ENCODE data around the gene MCTP2.

MCTP2 gene

GRCh38 chr15:94273826-94274225 is 42.5 kb downstream of the MCTP2 start:
- Histone ChIP-seq H3K9me3 (ENCODE audit: control insufficient read depth in 5 of 5, low read length in 5 of 5) (no peaks in the 10 kb centered on the region), H3K36me3 (ENCODE audit: control insufficient read depth in 5 of 5, insufficient read depth in 5 of 5, low read length in 5 of 5) (no peaks in the 10 kb centered on the region), H3K27me3 (ENCODE audit: control insufficient read depth in 5 of 5, insufficient read depth in 4 of 5, low read length in 5 of 5) (no peaks in the 10 kb centered on the region), H3K27ac (ENCODE audit: low read depth, low read length) (no peak overlapping the region), H3K4me1 (ENCODE audit: control insufficient read depth in 5 of 5, insufficient read depth in 5 of 5, low read length in 5 of 5) (no peaks in the 10 kb centered on the region), H3K9ac (ENCODE audit: low read length in 5 of 5) (no peak overlapping the region), H3K4me3 (ENCODE audit: low read depth in 1 of 5, low read length in 5 of 5) (no peak overlapping the region)

GRCh38 chr15:94274745-94275144 is 43.4 kb downstream of the MCTP2 start:
- Histone ChIP-seq H3K4me1 (ENCODE audit: control insufficient read depth in 5 of 5, insufficient read depth in 5 of 5, low read length in 5 of 5) (no peaks in the 10 kb centered on the region), H3K36me3 (ENCODE audit: control insufficient read depth in 5 of 5, insufficient read depth in 5 of 5, low read length in 5 of 5) (no peaks in the 10 kb centered on the region), H3K27me3 (ENCODE audit: control insufficient read depth in 5 of 5, insufficient read depth in 4 of 5, low read length in 5 of 5) (no peaks in the 10 kb centered on the region), H3K27ac (ENCODE audit: low read depth, low read length) (no peak overlapping the region), H3K4me3 (ENCODE audit: low read depth in 1 of 5, low read length in 5 of 5) (no peak overlapping the region), H3K9me3 (ENCODE audit: control insufficient read depth in 5 of 5, low read length in 5 of 5) (no peaks in the 10 kb centered on the region), H3K9ac (ENCODE audit: low read length in 5 of 5) (no peak overlapping the region)

GRCh38 chr15:94277485-94277884 is 46.1 kb downstream of the MCTP2 start:
- no peaks in the 10 kb centered on the region for H3K27me3 ChIP-seq (ENCODE audit: control insufficient read depth in 5 of 5, insufficient read depth in 4 of 5, low read length in 5 of 5)
- no peak overlapping the region for H3K9ac ChIP-seq (ENCODE audit: low read length in 5 of 5)
- H3K4me3 ChIP-seq (ENCODE audit: low read depth in 1 of 5, low read length in 5 of 5): no peak overlapping the region
- H3K27ac ChIP-seq (ENCODE audit: low read depth, low read length): no peak overlapping the region
- no peaks in the 10 kb centered on the region for H3K4me1 ChIP-seq (ENCODE audit: control insufficient read depth in 5 of 5, insufficient read depth in 5 of 5, low read length in 5 of 5)
- peaks cover 0 to 3% (median 0%) of the 10 kb centered on the region in 5 donors for H3K9me3 ChIP-seq (ENCODE audit: control insufficient read depth in 5 of 5, low read length in 5 of 5)
- H3K36me3 ChIP-seq (ENCODE audit: control insufficient read depth in 5 of 5, insufficient read depth in 5 of 5, low read length in 5 of 5): no peaks in the 10 kb centered on the region

- Histone ChIP-seq H3K27ac (ENCODE audit: low read depth, low read length) (no peak overlapping the region), H3K36me3 (ENCODE audit: control insufficient read depth in 5 of 5, insufficient read depth in 5 of 5, low read length in 5 of 5) (no peaks in the 10 kb centered on the region), H3K4me1 (ENCODE audit: control insufficient read depth in 5 of 5, insufficient read depth in 5 of 5, low read length in 5 of 5) (no peaks in the 10 kb centered on the region), H3K9ac (ENCODE audit: low read length in 5 of 5) (no peak overlapping the region), H3K9me3 (ENCODE audit: control insufficient read depth in 5 of 5, low read length in 5 of 5) (peaks cover 0 to 3% (median 0%) of the 10 kb centered on the region in 5 donors), H3K27me3 (ENCODE audit: control insufficient read depth in 5 of 5, insufficient read depth in 4 of 5, low read length in 5 of 5) (no peaks in the 10 kb centered on the region), H3K4me3 (ENCODE audit: low read depth in 1 of 5, low read length in 5 of 5) (no peak overlapping the region)
These were observed 48.4 kb downstream of the MCTP2 start for GRCh38 chr15:94279736-94280135.

GRCh38 chr15:94280301-94280700 is 48.9 kb downstream of the MCTP2 start:
- Histone ChIP-seq H3K36me3 (ENCODE audit: control insufficient read depth in 5 of 5, insufficient read depth in 5 of 5, low read length in 5 of 5) (no peaks in the 10 kb centered on the region), H3K27me3 (ENCODE audit: control insufficient read depth in 5 of 5, insufficient read depth in 4 of 5, low read length in 5 of 5) (no peaks in the 10 kb centered on the region), H3K9ac (ENCODE audit: low read length in 5 of 5) (no peak overlapping the region), H3K9me3 (ENCODE audit: control insufficient read depth in 5 of 5, low read length in 5 of 5) (peaks cover 0 to 3% (median 0%) of the 10 kb centered on the region in 5 donors), H3K27ac (ENCODE audit: low read depth, low read length) (no peak overlapping the region), H3K4me3 (ENCODE audit: low read depth in 1 of 5, low read length in 5 of 5) (no peak overlapping the region), H3K4me1 (ENCODE audit: control insufficient read depth in 5 of 5, insufficient read depth in 5 of 5, low read length in 5 of 5) (no peaks in the 10 kb centered on the region)

- H3K27ac ChIP-seq (ENCODE audit: low read depth, low read length): no peak overlapping the region
- no peak overlapping the region for H3K4me3 ChIP-seq (ENCODE audit: low read depth in 1 of 5, low read length in 5 of 5)
- no peaks in the 10 kb centered on the region for H3K27me3 ChIP-seq (ENCODE audit: control insufficient read depth in 5 of 5, insufficient read depth in 4 of 5, low read length in 5 of 5)
- no peak overlapping the region for H3K9ac ChIP-seq (ENCODE audit: low read length in 5 of 5)
- H3K9me3 ChIP-seq (ENCODE audit: control insufficient read depth in 5 of 5, low read length in 5 of 5): peaks cover 0 to 3% (median 0%) of the 10 kb centered on the region in 5 donors
- H3K4me1 ChIP-seq (ENCODE audit: control insufficient read depth in 5 of 5, insufficient read depth in 5 of 5, low read length in 5 of 5): no peaks in the 10 kb centered on the region
- no peaks in the 10 kb centered on the region for H3K36me3 ChIP-seq (ENCODE audit: control insufficient read depth in 5 of 5, insufficient read depth in 5 of 5, low read length in 5 of 5)
These were observed 51.2 kb downstream of the MCTP2 start for GRCh38 chr15:94282269-94283250.

- H3K9ac ChIP-seq (ENCODE audit: low read length in 5 of 5): no peak overlapping the region
- no peaks in the 10 kb centered on the region for H3K27me3 ChIP-seq (ENCODE audit: control insufficient read depth in 5 of 5, insufficient read depth in 4 of 5, low read length in 5 of 5)
- peaks cover 0 to 6% (median 0%) of the 10 kb centered on the region in 5 donors for H3K9me3 ChIP-seq (ENCODE audit: control insufficient read depth in 5 of 5, low read length in 5 of 5)
- H3K4me1 ChIP-seq (ENCODE audit: control insufficient read depth in 5 of 5, insufficient read depth in 5 of 5, low read length in 5 of 5): no peaks in the 10 kb centered on the region
- no peak overlapping the region for H3K27ac ChIP-seq (ENCODE audit: low read depth, low read length)
- H3K36me3 ChIP-seq (ENCODE audit: control insufficient read depth in 5 of 5, insufficient read depth in 5 of 5, low read length in 5 of 5): no peaks in the 10 kb centered on the region
- no peak overlapping the region for H3K4me3 ChIP-seq (ENCODE audit: low read depth in 1 of 5, low read length in 5 of 5)
These were observed 55.2 kb downstream of the MCTP2 start for GRCh38 chr15:94286583-94286982.

- H3K27ac ChIP-seq (ENCODE audit: low read depth, low read length): no peak overlapping the region
- no peaks in the 10 kb centered on the region for H3K4me1 ChIP-seq (ENCODE audit: control insufficient read depth in 5 of 5, insufficient read depth in 5 of 5, low read length in 5 of 5)
- H3K36me3 ChIP-seq (ENCODE audit: control insufficient read depth in 5 of 5, insufficient read depth in 5 of 5, low read length in 5 of 5): no peaks in the 10 kb centered on the region
- H3K27me3 ChIP-seq (ENCODE audit: control insufficient read depth in 5 of 5, insufficient read depth in 4 of 5, low read length in 5 of 5): no peaks in the 10 kb centered on the region
- no peak overlapping the region for H3K9ac ChIP-seq (ENCODE audit: low read length in 5 of 5)
- H3K4me3 ChIP-seq (ENCODE audit: low read depth in 1 of 5, low read length in 5 of 5): no peak overlapping the region
- H3K9me3 ChIP-seq (ENCODE audit: control insufficient read depth in 5 of 5, low read length in 5 of 5): peaks cover 0 to 3% (median 0%) of the 10 kb centered on the region in 5 donors
These were observed 56.5 kb downstream of the MCTP2 start for GRCh38 chr15:94287794-94288246.

GRCh38 chr15:94290730-94291129 is 59.4 kb downstream of the MCTP2 start:
- no peak overlapping the region for H3K27ac ChIP-seq (ENCODE audit: low read depth, low read length)
- H3K4me3 ChIP-seq (ENCODE audit: low read depth in 1 of 5, low read length in 5 of 5): no peak overlapping the region
- no peak overlapping the region for H3K9ac ChIP-seq (ENCODE audit: low read length in 5 of 5)
- H3K9me3 ChIP-seq (ENCODE audit: control insufficient read depth in 5 of 5, low read length in 5 of 5): peaks cover 0 to 3% (median 0%) of the 10 kb centered on the region in 5 donors
- no peaks in the 10 kb centered on the region for H3K27me3 ChIP-seq (ENCODE audit: control insufficient read depth in 5 of 5, insufficient read depth in 4 of 5, low read length in 5 of 5)
- H3K36me3 ChIP-seq (ENCODE audit: control insufficient read depth in 5 of 5, insufficient read depth in 5 of 5, low read length in 5 of 5): no peaks in the 10 kb centered on the region
- H3K4me1 ChIP-seq (ENCODE audit: control insufficient read depth in 5 of 5, insufficient read depth in 5 of 5, low read length in 5 of 5): no peaks in the 10 kb centered on the region
